Loucy (cell line): Measurements from ENCODE around the gene AGAP4.
"Not testable (repeated sequence)": the region's sequence is repeated elsewhere in the genome, so short reads cannot be mapped to it uniquely, and the experiment has no call there.

Experiments
- H2AFZ ChIP-seq: fragments of 200-600 bp; sonication (generic); 2 replicates; pipeline ENCODE4 v1.6.0; 2016; ENCODE audit warnings: antibody characterized with exemption, mild to moderate bottlenecking, low read length, moderate library complexity
- H3F3A ChIP-seq: fragments of 200-600 bp; 2 replicates; pipeline ENCODE4 v1.6.0; 2016; ENCODE audit warnings: antibody characterized with exemption, low read depth, mild to moderate bottlenecking
- H3K27me3 ChIP-seq: fragments of 200-600 bp; sonication (generic); 2 replicates; pipeline ENCODE4 v1.6.1; 2014; ENCODE audit warnings: low read length, mild to moderate bottlenecking; ENCODE audit not compliant: insufficient read depth, poor library complexity, severe bottlenecking
- H3K36me3 ChIP-seq: fragments of 200-600 bp; sonication (generic); 2 replicates; pipeline ENCODE4 v1.6.1; 2016; ENCODE audit warnings: low read length; ENCODE audit not compliant: insufficient read depth
- H3K4me1 ChIP-seq: fragments of 200-600 bp; sonication (generic); 2 replicates; pipeline ENCODE4 v1.5.1; 2014; ENCODE audit warnings: low read length, mild to moderate bottlenecking; ENCODE audit not compliant: insufficient read depth, poor library complexity, severe bottlenecking
- H3K4me2 ChIP-seq: fragments of 200-600 bp; sonication (generic); 2 replicates; pipeline ENCODE4 v1.6.0; 2014; ENCODE audit warnings: antibody characterized with exemption, low read length, low read depth, mild to moderate bottlenecking; ENCODE audit not compliant: poor library complexity, severe bottlenecking
- H3K4me3 ChIP-seq: fragments of 200-600 bp; sonication (generic); 2 replicates; pipeline ENCODE4 v1.5.1; 2014; ENCODE audit warnings: low read length, mild to moderate bottlenecking, mixed read lengths; ENCODE audit not compliant: poor library complexity, severe bottlenecking
- H3K79me2 ChIP-seq: fragments of 200-600 bp; sonication (generic); 2 replicates; pipeline ENCODE4 v1.6.1; 2014; ENCODE audit warnings: low read length; ENCODE audit not compliant: insufficient read depth
- H3K9ac ChIP-seq: fragments of 200-600 bp; sonication (generic); 2 replicates; pipeline ENCODE4 v1.6.0; 2014; ENCODE audit warnings: mild to moderate bottlenecking, low read depth, low read length, moderate library complexity; ENCODE audit not compliant: poor library complexity, severe bottlenecking
- H3K9me2 ChIP-seq: fragments of 200-600 bp; sonication (generic); replicated peaks from 2 replicates; pipeline ENCODE4 v1.6.1; 2016; ENCODE audit warnings: low read depth, low read length, mixed read lengths
- H3K9me3 ChIP-seq: fragments of 200-600 bp; sonication (generic); 2 replicates; pipeline ENCODE4 v1.6.1; 2014; ENCODE audit warnings: mild to moderate bottlenecking, antibody characterized with exemption, low read length, low read depth; ENCODE audit not compliant: insufficient read depth
- H4K20me1 ChIP-seq: fragments of 200-600 bp; sonication (generic); 2 replicates; pipeline ENCODE4 v1.6.0; 2014; ENCODE audit warnings: antibody characterized with exemption, low read length, mild to moderate bottlenecking; ENCODE audit not compliant: insufficient read depth, poor library complexity, severe bottlenecking
- CTCF ChIP-seq: fragments of 200-600 bp; sonication (generic); conservative IDR thresholded peaks from 2 replicates; pipeline ENCODE4 v1.5.1; 2014; ENCODE audit warnings: mild to moderate bottlenecking, antibody characterized with exemption, low read length
- EZH2phosphoT487 ChIP-seq: fragments of 200-600 bp; IDR thresholded peaks from 2 replicates; pipeline ENCODE4 v1.6.1; 2018; ENCODE audit warnings: antibody characterized with exemption, mild to moderate bottlenecking, moderate library complexity, borderline replicate concordance

Gene AGAP4

DNA sequence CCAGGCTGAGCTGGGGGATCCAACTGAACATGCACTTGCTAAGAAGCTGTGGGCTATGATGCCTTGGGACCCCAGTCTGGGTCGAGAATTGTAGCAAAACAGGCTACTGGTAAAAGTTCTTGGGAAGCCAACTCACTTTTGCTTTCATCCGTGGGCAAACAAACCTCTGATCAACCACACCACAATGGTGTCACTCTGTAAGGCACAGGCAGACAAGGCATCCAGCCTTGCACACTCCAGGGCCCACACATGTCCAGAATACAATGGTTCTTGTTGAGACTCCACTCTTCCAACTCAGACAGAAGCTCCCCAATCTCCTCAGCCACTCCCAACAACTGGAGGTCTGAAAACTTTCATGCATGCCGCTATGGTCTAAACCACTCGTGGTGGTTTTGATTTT, 10.6 kb upstream of the AGAP4 start:
- H4K20me1 ChIP-seq, H3K4me1 ChIP-seq, H3K27me3 ChIP-seq, H3K9me2 ChIP-seq, H3K4me2 ChIP-seq, H3K79me2 ChIP-seq, H3K9me3 ChIP-seq, H3K9ac ChIP-seq, H2AFZ ChIP-seq, H3K4me3 ChIP-seq, H3K36me3 ChIP-seq, H3F3A ChIP-seq: not testable (repeated sequence)

- not testable (repeated sequence) for H4K20me1 ChIP-seq, H3K36me3 ChIP-seq, H3K79me2 ChIP-seq, H3K9me3 ChIP-seq, H3K4me1 ChIP-seq, H3K27me3 ChIP-seq, H3K9me2 ChIP-seq, H3K4me2 ChIP-seq, H3K9ac ChIP-seq, H3K4me3 ChIP-seq, H2AFZ ChIP-seq, H3F3A ChIP-seq
Measured at GRCh38 chr10:45848467-45848866, 1.2 kb upstream of the AGAP4 start.

DNA sequence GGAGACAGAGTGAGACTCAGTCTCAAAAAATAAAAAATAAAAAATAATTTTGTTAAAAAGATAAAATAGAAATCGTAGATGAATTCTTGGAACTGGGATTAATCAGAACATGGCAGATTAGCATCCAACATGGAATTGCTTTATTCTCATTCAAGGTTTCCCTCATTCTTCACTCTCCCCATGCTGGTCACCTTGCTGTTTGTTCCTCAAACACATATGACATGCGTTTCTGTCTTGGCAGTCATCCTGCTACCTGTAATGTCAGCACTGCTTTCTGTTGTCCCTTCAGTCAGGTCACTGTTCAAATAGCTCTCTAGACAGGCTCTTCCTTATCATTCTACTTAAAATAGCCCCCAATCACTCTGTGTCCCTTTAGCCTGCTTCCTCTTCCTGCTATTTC, 24.4 kb downstream of the AGAP4 start:
- H3K36me3 ChIP-seq, H3K9me2 ChIP-seq, H3F3A ChIP-seq, H3K4me3 ChIP-seq, H2AFZ ChIP-seq, H3K27me3 ChIP-seq, H3K4me1 ChIP-seq, H3K4me2 ChIP-seq, H3K9me3 ChIP-seq, H3K79me2 ChIP-seq, H3K9ac ChIP-seq, H4K20me1 ChIP-seq: not testable (repeated sequence)

GRCh38 chr10:45820107-45820830, 27.0 kb downstream of the AGAP4 start:
- not testable (repeated sequence) for H3K4me3 ChIP-seq, H3K27me3 ChIP-seq, H3K79me2 ChIP-seq, H3K9me2 ChIP-seq, H3K4me2 ChIP-seq, H3F3A ChIP-seq, H3K4me1 ChIP-seq, H3K9me3 ChIP-seq, H4K20me1 ChIP-seq, H3K36me3 ChIP-seq, H3K9ac ChIP-seq, H2AFZ ChIP-seq

GRCh38 chr10:45819552-45819951, 27.7 kb downstream of the AGAP4 start:
- H3K4me3 ChIP-seq = no peak overlapping the region
- TF ChIP-seq CTCF (no peak), EZH2phosphoT487 (no peak)
- no peaks in the 10 kb centered on the region for H3K79me2 ChIP-seq
- no peaks in the 10 kb centered on the region for H3K4me1 ChIP-seq
- no peak overlapping the region for H3K4me2 ChIP-seq
- H4K20me1 ChIP-seq = no peaks in the 10 kb centered on the region
- H3K9me3 ChIP-seq = no peaks in the 10 kb centered on the region
- no peaks in the 10 kb centered on the region for H3F3A ChIP-seq
- H3K27me3 ChIP-seq = no peaks in the 10 kb centered on the region
- H3K9ac ChIP-seq = no peak overlapping the region
- no peaks in the 10 kb centered on the region for H3K9me2 ChIP-seq
- H3K36me3 ChIP-seq = no peaks in the 10 kb centered on the region
- no peak overlapping the region for H2AFZ ChIP-seq
